HCT116 (cell line): ENCODE data around the gene TULP4.

Experiments
- CBX3 ChIP-seq: IDR thresholded peaks from 2 replicates; pipeline ENCODE4 v1.6.1; 2012; ENCODE audit warnings: low read depth
- EGR1 ChIP-seq: IDR thresholded peaks from 2 replicates; pipeline ENCODE4 v1.6.1; 2012; ENCODE audit warnings: low read depth
- EZH2 ChIP-seq: fragments of 200-600 bp; sonication (generic); IDR thresholded peaks from 2 replicates; pipeline ENCODE4 v1.6.1; 2017; ENCODE audit warnings: antibody characterized with exemption, mixed run types
- EZH2phosphoT487 ChIP-seq: fragments of 200-600 bp; IDR thresholded peaks from 2 replicates; pipeline ENCODE4 v1.6.1; 2018; ENCODE audit warnings: antibody characterized with exemption, borderline replicate concordance
- FOSL1 ChIP-seq: IDR thresholded peaks from 2 replicates; pipeline ENCODE4 v1.6.1; 2012; ENCODE audit warnings: low read depth
- JUND ChIP-seq: IDR thresholded peaks from 2 replicates; pipeline ENCODE4 v1.6.1; 2012
- POLR2A ChIP-seq: IDR thresholded peaks from 2 replicates; pipeline ENCODE4 v1.7.0; 2011; ENCODE audit warnings: borderline replicate concordance; ENCODE audit not compliant: insufficient read depth, insufficient read length; ENCODE audit errors: extremely low read depth
- POLR2AphosphoS5 ChIP-seq: IDR thresholded peaks from 2 replicates; pipeline ENCODE4 v1.6.1; 2011; ENCODE audit warnings: mild to moderate bottlenecking, low read depth, low read length, moderate library complexity
- SIN3A ChIP-seq: IDR thresholded peaks from 2 replicates; pipeline ENCODE4 v1.6.1; 2012; ENCODE audit warnings: low read depth
- ZNF274 ChIP-seq: fragments of 200-500 bp; sonication (Bioruptor generic); IDR thresholded peaks from 2 replicates; pipeline ENCODE4 v1.6.1; 2014; ENCODE audit warnings: mild to moderate bottlenecking, low read depth, low read length, inconsistent platforms
- TF ChIP-seq, protein P1 (sequence below), 3 experiments: fragments of 200-600 bp in 1 of 3; sonication (generic) in 1 of 3; IDR thresholded peaks in 2 of 3; conservative IDR thresholded peaks in 1 of 3; 2 replicates each; pipeline ENCODE4 v1.5.1; 2012 to 2017; ENCODE audit warnings: low read depth in 2 of 3, low read length in 2 of 3, antibody characterized with exemption in 1 of 3, borderline replicate concordance in 1 of 3, control low read depth in 1 of 3, mild to moderate bottlenecking in 1 of 3, mixed read lengths in 1 of 3, mixed run types in 1 of 3, moderate library complexity in 1 of 3; ENCODE audit not compliant: insufficient read depth in 1 of 3
- TF ChIP-seq, protein P2 (sequence below): IDR thresholded peaks from 2 replicates; pipeline ENCODE4 v1.6.1; 2012

DNA sequence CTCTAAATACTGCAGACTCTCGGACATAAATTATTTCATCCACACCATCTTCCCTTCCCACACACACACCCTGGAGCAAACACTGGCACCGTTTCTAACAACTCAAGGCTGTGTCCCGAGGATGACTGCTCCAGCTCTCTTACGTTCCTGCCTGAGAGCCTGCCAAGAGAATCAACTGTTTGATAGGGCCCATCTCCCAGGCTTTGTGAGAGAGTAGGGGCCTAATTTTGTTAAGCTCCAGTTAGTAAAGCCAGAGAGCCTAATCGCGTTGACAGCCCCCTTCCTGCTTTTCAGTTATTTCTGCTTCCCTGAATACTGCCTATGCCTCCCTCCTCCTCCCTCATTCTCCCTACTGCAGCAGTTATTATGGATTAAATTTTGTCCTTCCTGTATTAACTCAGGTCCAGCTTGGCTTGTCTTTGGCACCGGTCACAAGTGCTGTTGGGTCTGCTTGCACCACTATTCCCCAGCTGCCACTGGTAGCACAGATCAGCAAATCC lies 129.5 kb downstream of the TULP4 start:
- TF ChIP-seq, protein P1, sequence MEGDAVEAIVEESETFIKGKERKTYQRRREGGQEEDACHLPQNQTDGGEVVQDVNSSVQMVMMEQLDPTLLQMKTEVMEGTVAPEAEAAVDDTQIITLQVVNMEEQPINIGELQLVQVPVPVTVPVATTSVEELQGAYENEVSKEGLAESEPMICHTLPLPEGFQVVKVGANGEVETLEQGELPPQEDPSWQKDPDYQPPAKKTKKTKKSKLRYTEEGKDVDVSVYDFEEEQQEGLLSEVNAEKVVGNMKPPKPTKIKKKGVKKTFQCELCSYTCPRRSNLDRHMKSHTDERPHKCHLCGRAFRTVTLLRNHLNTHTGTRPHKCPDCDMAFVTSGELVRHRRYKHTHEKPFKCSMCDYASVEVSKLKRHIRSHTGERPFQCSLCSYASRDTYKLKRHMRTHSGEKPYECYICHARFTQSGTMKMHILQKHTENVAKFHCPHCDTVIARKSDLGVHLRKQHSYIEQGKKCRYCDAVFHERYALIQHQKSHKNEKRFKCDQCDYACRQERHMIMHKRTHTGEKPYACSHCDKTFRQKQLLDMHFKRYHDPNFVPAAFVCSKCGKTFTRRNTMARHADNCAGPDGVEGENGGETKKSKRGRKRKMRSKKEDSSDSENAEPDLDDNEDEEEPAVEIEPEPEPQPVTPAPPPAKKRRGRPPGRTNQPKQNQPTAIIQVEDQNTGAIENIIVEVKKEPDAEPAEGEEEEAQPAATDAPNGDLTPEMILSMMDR (IDR thresholded peaks at IDR 0.05 in 2 of 3, conservative IDR thresholded peaks at IDR 0.05 in 1 of 3; ENCODE audit: borderline replicate concordance in 1 of 3, insufficient read depth in 1 of 3, low read depth in 2 of 3, low read length in 2 of 3): no peak
- no peak for TF ChIP-seq POLR2AphosphoS5
- TF ChIP-seq EGR1: no peak
- TF ChIP-seq POLR2A: no peak
- TF ChIP-seq CBX3: no peak
- no peak for TF ChIP-seq FOSL1
- no peak for TF ChIP-seq SIN3A
- no peak for TF ChIP-seq EZH2
- TF ChIP-seq, protein P2, sequence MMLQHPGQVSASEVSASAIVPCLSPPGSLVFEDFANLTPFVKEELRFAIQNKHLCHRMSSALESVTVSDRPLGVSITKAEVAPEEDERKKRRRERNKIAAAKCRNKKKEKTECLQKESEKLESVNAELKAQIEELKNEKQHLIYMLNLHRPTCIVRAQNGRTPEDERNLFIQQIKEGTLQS: no peak
- TF ChIP-seq ZNF274: no peak
- no peak for TF ChIP-seq JUND
- no peak for TF ChIP-seq EZH2phosphoT487
